Gastrocnemius medialis (tissue), 4 donors: Measurements from ENCODE around the gene CACNA1D.

ENCODE experiments used
- POLR2A ChIP-seq, 2 donors: fragments of 450-650 bp; IDR thresholded peaks; one replicate each; pipeline ENCODE4 v1.6.1; 2017; ENCODE audit warnings: antibody characterized with exemption in 2 of 2, mild to moderate bottlenecking in 2 of 2, moderate library complexity in 2 of 2
- TF ChIP-seq, protein P1 (sequence below), 5 experiments: fragments of 450-650 bp in 3 of 5; fragments of 200-600 bp in 2 of 5; sonication (generic) in 2 of 5; IDR thresholded peaks in 4 of 5; conservative IDR thresholded peaks in 1 of 5; 1 replicate in 4 of 5; 2 replicates in 1 of 5; pipeline ENCODE4 v1.5.1; 2016 to 2019; ENCODE audit warnings: antibody characterized with exemption in 5 of 5, mild to moderate bottlenecking in 3 of 5, moderate library complexity in 3 of 5

GRCh38 chr3:53809267-53809666 is 314.9 kb downstream of the CACNA1D start:
- TF ChIP-seq POLR2A (IDR thresholded peaks at IDR 0.05): no peak
- TF ChIP-seq, protein P1, sequence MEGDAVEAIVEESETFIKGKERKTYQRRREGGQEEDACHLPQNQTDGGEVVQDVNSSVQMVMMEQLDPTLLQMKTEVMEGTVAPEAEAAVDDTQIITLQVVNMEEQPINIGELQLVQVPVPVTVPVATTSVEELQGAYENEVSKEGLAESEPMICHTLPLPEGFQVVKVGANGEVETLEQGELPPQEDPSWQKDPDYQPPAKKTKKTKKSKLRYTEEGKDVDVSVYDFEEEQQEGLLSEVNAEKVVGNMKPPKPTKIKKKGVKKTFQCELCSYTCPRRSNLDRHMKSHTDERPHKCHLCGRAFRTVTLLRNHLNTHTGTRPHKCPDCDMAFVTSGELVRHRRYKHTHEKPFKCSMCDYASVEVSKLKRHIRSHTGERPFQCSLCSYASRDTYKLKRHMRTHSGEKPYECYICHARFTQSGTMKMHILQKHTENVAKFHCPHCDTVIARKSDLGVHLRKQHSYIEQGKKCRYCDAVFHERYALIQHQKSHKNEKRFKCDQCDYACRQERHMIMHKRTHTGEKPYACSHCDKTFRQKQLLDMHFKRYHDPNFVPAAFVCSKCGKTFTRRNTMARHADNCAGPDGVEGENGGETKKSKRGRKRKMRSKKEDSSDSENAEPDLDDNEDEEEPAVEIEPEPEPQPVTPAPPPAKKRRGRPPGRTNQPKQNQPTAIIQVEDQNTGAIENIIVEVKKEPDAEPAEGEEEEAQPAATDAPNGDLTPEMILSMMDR (IDR thresholded peaks at IDR 0.05 in 4 of 5, conservative IDR thresholded peaks at IDR 0.05 in 1 of 5): no peak
